Osteoblast (primary cell): ENCODE measurements around the gene FAM177B. TPM values are rescaled to one million over a fixed set of nuclear protein-coding genes. Genes with fewer than 3 reads are reported as not detected.
"Not testable (repeated sequence)": the region's sequence is repeated elsewhere in the genome, so short reads cannot be mapped to it uniquely, and the experiment has no call there.

Experiments used
- DNase-seq: peaks from one replicate; pipeline ENCODE4 v3.0.0; 2011; ENCODE audit warnings: low spot score, mixed read lengths; ENCODE audit not compliant: insufficient read length; ENCODE audit errors: missing footprints
- H2AFZ ChIP-seq: 2 replicates; pipeline ENCODE4 v1.6.0; 2011; ENCODE audit warnings: mild to moderate bottlenecking, low read length
- H3K27ac ChIP-seq: 2 replicates; pipeline ENCODE4 v1.5.1; 2011; ENCODE audit warnings: mild to moderate bottlenecking, low read depth, low read length, moderate library complexity
- H3K27me3 ChIP-seq: 2 replicates; pipeline ENCODE4 v1.6.0; 2012; ENCODE audit warnings: mild to moderate bottlenecking, control low read depth, inconsistent platforms, low read length, moderate library complexity; ENCODE audit not compliant: insufficient read depth
- H3K36me3 ChIP-seq: 2 replicates; pipeline ENCODE4 v1.5.1; 2011; ENCODE audit warnings: mild to moderate bottlenecking, low read length, control low read depth, moderate library complexity; ENCODE audit not compliant: insufficient read depth
- H3K4me1 ChIP-seq: 2 replicates; pipeline ENCODE4 v1.5.1; 2011; ENCODE audit warnings: mild to moderate bottlenecking, low read length, control low read depth, moderate library complexity; ENCODE audit not compliant: insufficient read depth
- H3K4me2 ChIP-seq: 2 replicates; pipeline ENCODE4 v1.6.0; 2011; ENCODE audit warnings: mild to moderate bottlenecking, low read length; ENCODE audit not compliant: insufficient read depth
- H3K4me3 ChIP-seq: fragments of 200-600 bp; sonication (generic); 3 replicates; pipeline ENCODE4 v1.5.1; 2012; ENCODE audit warnings: mild to moderate bottlenecking, low read length, inconsistent platforms; ENCODE audit not compliant: insufficient read depth
- H3K79me2 ChIP-seq: 2 replicates; pipeline ENCODE4 v1.6.0; 2012; ENCODE audit warnings: mild to moderate bottlenecking, low read length, control low read depth, inconsistent platforms; ENCODE audit not compliant: insufficient read depth
- H3K9me3 ChIP-seq: 2 replicates; pipeline ENCODE4 v1.5.1; 2011; ENCODE audit warnings: low read depth, low read length, control low read depth
- H4K20me1 ChIP-seq: 2 replicates; pipeline ENCODE4 v1.6.0; 2012; ENCODE audit warnings: mild to moderate bottlenecking, low read length, control low read depth; ENCODE audit not compliant: insufficient read depth
- CTCF ChIP-seq: IDR thresholded peaks from 2 replicates; pipeline ENCODE4 v1.5.1; 2011; ENCODE audit warnings: mild to moderate bottlenecking, low read depth, low read length, moderate library complexity; ENCODE audit errors: extremely low read depth
- total RNA-seq: library from RNA; depleted of rRNA; stranded (reverse); fragments of >200 nt; gene quantifications from 2 replicates; pipeline ENCODE4 v1.2.3, GENCODE V29; 2012

The FAM177B gene
- total RNA-seq, 1 donor: not detected

- Histone ChIP-seq H3K4me1 (no peaks in the 10 kb centered on the region), H3K79me2 (no peaks in the 10 kb centered on the region), H3K4me2 (no peak overlapping the region), H4K20me1 (no peaks in the 10 kb centered on the region), H3K4me3 (no peak overlapping the region), H3K9me3 (no peaks in the 10 kb centered on the region), H2AFZ (no peak overlapping the region), H3K27me3 (no peaks in the 10 kb centered on the region), H3K27ac (no peak overlapping the region), H3K36me3 (peaks cover 40% of the 10 kb centered on the region)
- no peak for TF ChIP-seq CTCF
- DNase-seq: no peak
Measured at GRCh38 chr1:222736470-222736869, 532 bp upstream of the FAM177B start.

GRCh38 chr1:222739465-222739864 is 2.5 kb downstream of the FAM177B start:
- no peak overlapping the region for H2AFZ ChIP-seq
- no peak for DNase-seq

GRCh38 chr1:222739929-222740328 is 2.9 kb downstream of the FAM177B start:
- H3K27me3 ChIP-seq: no peaks in the 10 kb centered on the region
- no peaks in the 10 kb centered on the region for H3K4me1 ChIP-seq
- no peak for DNase-seq
- H3K4me3 ChIP-seq: no peak overlapping the region
- no peak overlapping the region for H3K4me2 ChIP-seq
- H2AFZ ChIP-seq: no peak overlapping the region
- no peak for TF ChIP-seq CTCF
- H3K79me2 ChIP-seq: no peaks in the 10 kb centered on the region
- H4K20me1 ChIP-seq: no peaks in the 10 kb centered on the region
- H3K36me3 ChIP-seq: peaks cover 7% of the 10 kb centered on the region
- no peaks in the 10 kb centered on the region for H3K9me3 ChIP-seq
- no peak overlapping the region for H3K27ac ChIP-seq

More at GRCh38 chr1:222739465-222739864, 2.5 kb downstream of the FAM177B start:
- Histone ChIP-seq H4K20me1 (no peaks in the 10 kb centered on the region), H3K9me3 (no peaks in the 10 kb centered on the region), H3K27me3 (no peaks in the 10 kb centered on the region), H3K27ac (no peak overlapping the region), H3K4me1 (no peaks in the 10 kb centered on the region), H3K4me3 (no peak overlapping the region), H3K4me2 (no peak overlapping the region), H3K36me3 (peaks cover 11% of the 10 kb centered on the region), H3K79me2 (no peaks in the 10 kb centered on the region)
- no peak for TF ChIP-seq CTCF

- H3K4me1 ChIP-seq, H3K4me3 ChIP-seq, H4K20me1 ChIP-seq, H3K27me3 ChIP-seq, H3K36me3 ChIP-seq, DNase-seq, H3K4me2 ChIP-seq, H3K27ac ChIP-seq, H3K79me2 ChIP-seq, H2AFZ ChIP-seq, H3K9me3 ChIP-seq: not testable (repeated sequence)
Measured at GRCh38 chr1:222741630-222742457, 4.8 kb downstream of the FAM177B start.
